NCI-H526 treated with DMSO at 0.1 percent for 48 hours (cell line): ENCODE measurements around the gene ITK.
A peak's percentile ranks its signal among the peaks of the same experiment; 100 is the strongest.

ENCODE experiments used
- DNase-seq: peaks from one replicate; lab custom pipeline; 2025; lab: John Stamatoyannopoulos, UW

Gene ITK

GRCh38 chr5:157180374-157181264 is at the start of gene ITK:
TSS of gene ITK (plus strand) at chr5:157180840. CDS start at chr5:157180978, 138 bp downstream.
- no peak for DNase-seq

- no peak for DNase-seq
Measured at GRCh38 chr5:157130925-157131324, 49.7 kb upstream of the ITK start.

- no peak for DNase-seq
Measured at GRCh38 chr5:157132281-157132612, 48.4 kb upstream of the ITK start.

- no peak for DNase-seq
Measured at GRCh38 chr5:157137691-157138090, 42.9 kb upstream of the ITK start.

- DNase-seq = peak; percentile 98
Measured at GRCh38 chr5:157142317-157143126, 38.1 kb upstream of the ITK start, which contains the start of gene MED7. TSS of gene MED7 (minus strand) at chr5:157142865. CDS start at chr5:157139431, 3,434 bp downstream.

GRCh38 chr5:157143127-157143971 is 37.3 kb upstream of the ITK start:
- peak; percentile 34 for DNase-seq

- DNase-seq = peak; percentile 32
Measured at GRCh38 chr5:157148734-157149615, 31.7 kb upstream of the ITK start.

- DNase-seq = no peak
Measured at GRCh38 chr5:157150995-157151394, 29.6 kb upstream of the ITK start.

- DNase-seq = no peak
Measured at GRCh38 chr5:157155297-157155696, 25.3 kb upstream of the ITK start.

GRCh38 chr5:157157293-157157891 is 23.2 kb upstream of the ITK start:
- no peak for DNase-seq

- no peak for DNase-seq
Measured at GRCh38 chr5:157159209-157159751, 21.4 kb upstream of the ITK start.

GRCh38 chr5:157160001-157160400 is 20.6 kb upstream of the ITK start:
- no peak for DNase-seq

- DNase-seq = no peak
Measured at GRCh38 chr5:157161996-157162395, 18.6 kb upstream of the ITK start.

- no peak for DNase-seq
Measured at GRCh38 chr5:157162919-157163510, 17.6 kb upstream of the ITK start.

GRCh38 chr5:157164521-157164920 is 16.1 kb upstream of the ITK start:
- no peak for DNase-seq

- DNase-seq = no peak
Measured at GRCh38 chr5:157165261-157165660, 15.4 kb upstream of the ITK start.

GRCh38 chr5:157165668-157166067 is 15.0 kb upstream of the ITK start:
- no peak for DNase-seq

- no peak for DNase-seq
Measured at GRCh38 chr5:157166214-157167213, 14.1 kb upstream of the ITK start, which contains the start of gene GARIN3. TSS of gene GARIN3 (minus strand) at chr5:157166264. CDS start at chr5:157166168, 96 bp downstream.

- DNase-seq = no peak
Measured at GRCh38 chr5:157167214-157167621, 13.4 kb upstream of the ITK start.
